ENCODE measurements around the gene BTBD19. TPM values are rescaled to one million over a fixed set of nuclear protein-coding genes. Genes with fewer than 3 reads are reported as not detected.

The BTBD19 gene, protein sequence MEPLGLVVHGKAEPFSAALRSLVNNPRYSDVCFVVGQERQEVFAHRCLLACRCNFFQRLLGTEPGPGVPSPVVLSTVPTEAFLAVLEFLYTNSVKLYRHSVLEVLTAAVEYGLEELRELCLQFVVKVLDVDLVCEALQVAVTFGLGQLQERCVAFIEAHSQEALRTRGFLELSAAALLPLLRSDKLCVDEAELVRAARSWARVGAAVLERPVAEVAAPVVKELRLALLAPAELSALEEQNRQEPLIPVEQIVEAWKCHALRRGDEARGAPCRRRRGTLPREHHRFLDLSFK
- 0.56 and 0.90 TPM in 2 replicates for total RNA-seq (2012; rRNA removed)
- 16.0 and 17.2 TPM in 2 replicates for polyA plus RNA-seq (2012; rRNA removed)
- 10.6 and 11.1 TPM in 2 replicates for polyA plus RNA-seq (2012; cell fraction: cytosol; rRNA removed)
- 141 and 200 TPM in 2 replicates for polyA plus RNA-seq (2012; cell fraction: nucleus; rRNA removed; ENCODE audit: low replicate concordance)
- Bru-seq, nascent RNA: percentile 89 among the genes with signal in this experiment
- percentile 97 among the genes with signal in this experiment for BruChase-seq, experiment 1, labeled RNA remaining after a 6-hour chase
- BruChase-seq, experiment 2, labeled RNA remaining after a 2-hour chase: percentile 98 among the genes with signal in this experiment
- long read RNA-seq, partial matches to known transcripts: 0 of 6 reads
- long read RNA-seq, other reads (novel, unspliced or antisense): 6 of 6 reads

DNA sequence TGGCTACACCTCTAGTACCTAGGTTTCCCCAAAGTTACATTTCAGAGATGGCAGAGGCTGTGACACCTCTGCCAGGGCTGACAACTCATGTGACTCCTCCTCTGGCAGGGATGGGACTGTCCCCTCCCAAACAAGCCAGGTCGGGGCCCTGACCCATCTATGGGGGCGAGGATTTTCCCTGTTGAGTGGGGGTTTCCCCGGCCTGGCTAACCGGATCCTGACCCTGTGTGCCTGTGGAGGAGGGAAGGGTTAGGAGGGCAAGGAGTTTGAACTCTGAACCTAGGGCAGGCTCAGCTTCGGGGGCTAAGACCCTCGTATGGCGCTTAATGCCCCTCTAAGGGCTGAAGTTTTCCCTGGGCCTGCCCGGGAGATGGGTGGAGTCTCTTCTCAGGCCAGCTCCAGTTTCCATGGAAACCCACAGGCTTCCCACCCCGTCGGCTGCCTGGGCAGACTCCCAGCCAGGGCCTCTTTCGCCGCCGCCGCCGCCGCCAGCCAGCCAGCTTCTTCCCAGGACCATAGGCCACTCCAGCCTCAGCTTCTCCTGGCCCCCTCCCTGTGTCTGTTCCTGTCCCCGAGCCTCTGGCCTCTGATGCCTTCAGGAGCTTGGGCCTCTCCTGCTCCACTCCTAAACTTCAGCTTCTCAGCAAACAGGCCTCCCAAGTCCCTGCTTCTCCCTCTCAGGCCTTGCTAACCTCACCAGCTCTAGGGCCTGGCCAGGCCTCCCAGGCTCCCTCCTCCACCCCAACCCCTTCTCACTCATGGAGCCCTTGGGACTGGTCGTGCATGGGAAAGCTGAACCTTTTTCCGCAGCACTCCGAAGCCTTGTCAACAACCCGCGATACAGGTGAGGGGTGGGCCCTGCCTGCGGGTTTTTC lies at the start of gene BTBD19:
Gene BTBD19 (plus strand): TSS at position 461 of the 875 bp plus-strand sequence. CDS start 298 bp downstream, at position 759.
- Histone ChIP-seq H3K36me3 (ENCODE audit: control insufficient read depth, insufficient read depth, low read length) (peaks cover 29% of the 10 kb centered on the region), H3K4me1 (ENCODE audit: control insufficient read depth, insufficient read depth, low read length) (peaks cover 50% of the 10 kb centered on the region), H4K91ac (ENCODE audit: insufficient read depth, low read depth, low read length) (peak within 1 kb of the TSS; percentile 100), H2AFZ (replicated peaks; ENCODE audit: low read length, poor library complexity) (peak within 1 kb of the TSS; percentile 74), H2BK5ac (ENCODE audit: low read depth, low read length, poor library complexity, severe bottlenecking) (peak within 1 kb of the TSS; percentile 99), H3K79me1 (ENCODE audit: low read depth in 1 of 2, low read length in 2 of 2) (peaks cover 17 to 67% of the 10 kb centered on the region in 2 experiments), H3K9ac (ENCODE audit: low read depth, low read length) (peak within 1 kb of the TSS; percentile 96), H2AK9ac (replicated peaks; ENCODE audit: low read depth, low read length, poor library complexity) (peak within 1 kb of the TSS; percentile 99), H2BK15ac (ENCODE audit: low read depth, low read length) (peak within 1 kb of the TSS; percentile 98), H3K9me3 (ENCODE audit: control insufficient read depth, insufficient read depth, low read length) (no peaks in the 10 kb centered on the region), H4K8ac (ENCODE audit: low read depth in 2 of 2, low read length in 2 of 2) (peak within 1 kb of the TSS; percentile 94 to 99), H4K5ac (ENCODE audit: low read depth, low read length) (peak within 1 kb of the TSS; percentile 95), H3K18ac (ENCODE audit: low read depth, low read length) (peak within 1 kb of the TSS; percentile 96), H3K9me1 (ENCODE audit: insufficient read depth, low read length) (peaks cover 34% of the 10 kb centered on the region), H3K4me3 (ENCODE audit: insufficient read depth, low read depth, low read length) (peak within 1 kb of the TSS; percentile 40), H3K27ac (ENCODE audit: insufficient read depth, low read length) (peak within 1 kb of the TSS; percentile 86), H2BK20ac (ENCODE audit: low read depth, low read length) (peak within 1 kb of the TSS; percentile 95), H2BK120ac (ENCODE audit: low read depth, low read length) (peak within 1 kb of the TSS; percentile 98), H3K27me3 (ENCODE audit: control insufficient read depth, insufficient read depth, low read length) (no peaks in the 10 kb centered on the region), H3K56ac (ENCODE audit: extremely low read depth, insufficient read depth, low read length) (peak within 1 kb of the TSS; percentile 96), H3K4ac (ENCODE audit: low read depth, low read length) (peak within 1 kb of the TSS; percentile 100), H3K14ac (replicated peaks; ENCODE audit: low read depth, low read length) (peak within 1 kb of the TSS; percentile 98), H3K23ac (ENCODE audit: low read depth, low read length) (peak within 1 kb of the TSS; percentile 98), H3K4me2 (ENCODE audit: low read depth, low read length) (peak within 1 kb of the TSS; percentile 86), H4K20me1 (ENCODE audit: insufficient read depth, low read length) (peaks cover 9% of the 10 kb centered on the region; the same call in 1 of the 2 replicates), H2AK5ac (ENCODE audit: low read depth, low read length) (peak within 1 kb of the TSS; percentile 100)
- intact Hi-C loops (cut with micrococcal nuclease): loop anchor here (5.0 to 10.0 kb wide), 2 partner anchors 76 to 497 kb away; partner anchors contain the start of gene RNU5D-1
- ChIA-PET CTCF (interaction anchor here (1.1 to 1.7 kb wide), 4 partner anchors 8 to 18 kb away, joined by 3 to 6 read pairs (median 5); partner anchors contain the start of gene PLK3), POLR2A (ENCODE audit: unreplicated experiment) (interaction anchor here (0.5 to 3.7 kb wide), 7 partner anchors 8 to 765 kb away, joined by 3 to 30 read pairs (median 3); partner anchors contain the start of genes PLK3 and RNU5D-1)
- peak; percentile 52 for ATAC-seq (ENCODE audit: low read depth)
- in situ Hi-C loops (cut with MboI; ENCODE audit: low sequenced_read_pairs): no loop called here
- 15% methylated on average over 11 of the region's 23 CpGs; no CpG with 5 or more reads in 1 of the 2 experiments for WGBS, 2 experiments (ENCODE audit: extremely low coverage in 2 of 2, insufficient read length in 1 of 2)
- dilution Hi-C loops (cut with HindIII; ENCODE audit: low sequenced_read_pairs, unreplicated experiment): no loop called here
- TF ChIP-seq POLR2A (IDR thresholded peaks at IDR 0.05; ENCODE audit: low read depth, low read length) (peak; percentile 64), MXI1 (IDR thresholded peaks at IDR 0.05; ENCODE audit: borderline replicate concordance, low read depth, low read length) (no peak)
- DNase-seq: peak; percentile 91
- TSS peak; percentile 26 for BruUV-seq (replicated peaks)

All from IMR-90 (cell line).